OCI-LY3 (cell line): ENCODE data around the gene SLC7A11.

Experiments used
- EZH2phosphoT487 ChIP-seq: fragments of 200-600 bp; shearing (Covaris generic); IDR thresholded peaks from 2 replicates; pipeline ENCODE4 v1.6.1; 2018; ENCODE audit warnings: antibody characterized with exemption, mixed run types, low read depth
- TF ChIP-seq, protein P1 (sequence below): fragments of 200-600, 300-600 bp; sonication (generic); IDR thresholded peaks from 2 replicates; pipeline ENCODE4 v1.5.1; 2014; ENCODE audit warnings: antibody characterized with exemption, low read length, low read depth

DNA sequence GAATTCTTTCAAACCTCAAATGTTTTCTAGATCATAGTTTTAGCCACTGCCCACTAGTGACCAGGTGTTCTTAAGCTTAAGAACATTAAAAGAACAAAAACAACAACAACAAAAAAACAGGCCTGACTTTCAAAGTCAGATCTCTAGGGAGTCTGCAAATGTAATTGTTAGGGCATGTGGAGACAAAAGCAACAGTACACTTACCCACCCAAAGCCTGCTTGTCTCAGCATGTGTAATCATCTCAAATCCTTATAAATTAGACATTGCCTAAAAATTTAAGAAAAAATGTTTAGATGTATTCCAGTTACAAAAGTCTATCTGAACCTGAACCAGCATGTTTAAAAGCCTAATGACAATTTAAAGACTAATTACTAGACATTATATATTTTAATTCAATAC lies 79.9 kb downstream of the SLC7A11 start:
- TF ChIP-seq, protein P1, sequence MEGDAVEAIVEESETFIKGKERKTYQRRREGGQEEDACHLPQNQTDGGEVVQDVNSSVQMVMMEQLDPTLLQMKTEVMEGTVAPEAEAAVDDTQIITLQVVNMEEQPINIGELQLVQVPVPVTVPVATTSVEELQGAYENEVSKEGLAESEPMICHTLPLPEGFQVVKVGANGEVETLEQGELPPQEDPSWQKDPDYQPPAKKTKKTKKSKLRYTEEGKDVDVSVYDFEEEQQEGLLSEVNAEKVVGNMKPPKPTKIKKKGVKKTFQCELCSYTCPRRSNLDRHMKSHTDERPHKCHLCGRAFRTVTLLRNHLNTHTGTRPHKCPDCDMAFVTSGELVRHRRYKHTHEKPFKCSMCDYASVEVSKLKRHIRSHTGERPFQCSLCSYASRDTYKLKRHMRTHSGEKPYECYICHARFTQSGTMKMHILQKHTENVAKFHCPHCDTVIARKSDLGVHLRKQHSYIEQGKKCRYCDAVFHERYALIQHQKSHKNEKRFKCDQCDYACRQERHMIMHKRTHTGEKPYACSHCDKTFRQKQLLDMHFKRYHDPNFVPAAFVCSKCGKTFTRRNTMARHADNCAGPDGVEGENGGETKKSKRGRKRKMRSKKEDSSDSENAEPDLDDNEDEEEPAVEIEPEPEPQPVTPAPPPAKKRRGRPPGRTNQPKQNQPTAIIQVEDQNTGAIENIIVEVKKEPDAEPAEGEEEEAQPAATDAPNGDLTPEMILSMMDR = no peak
- no peak for TF ChIP-seq EZH2phosphoT487
